Mesenchymal stem cell (in vitro differentiated cells and primary cell): ENCODE measurements around the gene DENND2D.

Experiments
- DNase-seq: peaks from one replicate; pipeline ENCODE4 v3.0.0-alpha.2; 2013
- H2AFZ ChIP-seq: one replicate; pipeline ENCODE4 v1.6.1; 2013; ENCODE audit warnings: low read depth, mild to moderate bottlenecking, control low read depth, inconsistent platforms, low read length, moderate library complexity
- H2AK5ac ChIP-seq: 2 replicates; pipeline ENCODE4 v1.6.1; 2013; ENCODE audit warnings: low read length, moderate library complexity, mild to moderate bottlenecking, inconsistent platforms; ENCODE audit not compliant: severe bottlenecking
- H2BK120ac ChIP-seq: one replicate; pipeline ENCODE4 v1.6.1; 2013; ENCODE audit warnings: low read depth, mild to moderate bottlenecking, inconsistent platforms, low read length, moderate library complexity
- H2BK12ac ChIP-seq, 2 experiments: one replicate each; pipeline ENCODE4 v1.6.1; 2013; ENCODE audit warnings: inconsistent platforms in 2 of 2, low read length in 2 of 2, mild to moderate bottlenecking in 2 of 2, moderate library complexity in 2 of 2, control low read depth in 1 of 2
- H2BK15ac ChIP-seq: one replicate; pipeline ENCODE4 v1.6.1; 2013; ENCODE audit warnings: mild to moderate bottlenecking, low read depth, inconsistent platforms; ENCODE audit not compliant: poor library complexity, severe bottlenecking
- H2BK5ac ChIP-seq: 2 replicates; pipeline ENCODE4 v1.6.1; 2013; ENCODE audit warnings: low read depth, mild to moderate bottlenecking, low read length, control low read depth, inconsistent platforms; ENCODE audit not compliant: poor library complexity, severe bottlenecking
- H3K14ac ChIP-seq, 2 experiments: one replicate each; pipeline ENCODE4 v1.6.1; 2013; ENCODE audit warnings: inconsistent platforms in 2 of 2, low read length in 2 of 2, control low read depth in 1 of 2, mild to moderate bottlenecking in 1 of 2, moderate library complexity in 1 of 2
- H3K18ac ChIP-seq, 2 experiments: one replicate each; pipeline ENCODE4 v1.6.1; 2013; ENCODE audit warnings: inconsistent platforms in 2 of 2, low read length in 2 of 2, control low read depth in 1 of 2, low read depth in 1 of 2, mild to moderate bottlenecking in 1 of 2
- H3K23ac ChIP-seq, 2 experiments: one replicate each; pipeline ENCODE4 v1.6.1; 2013; ENCODE audit warnings: inconsistent platforms in 2 of 2, low read length in 2 of 2, mild to moderate bottlenecking in 2 of 2, moderate library complexity in 2 of 2, control low read depth in 1 of 2
- H3K27ac ChIP-seq: 2 replicates; pipeline ENCODE4 v1.5.1; 2013; ENCODE audit warnings: mild to moderate bottlenecking, moderate library complexity, low read length, control low read depth, inconsistent platforms; ENCODE audit not compliant: poor library complexity, severe bottlenecking
- H3K27me3 ChIP-seq, 2 experiments: 2 replicates each; pipeline versions ENCODE4 v1.6.1 to v1.7.0; 2013; ENCODE audit warnings: low read length in 2 of 2, mild to moderate bottlenecking in 2 of 2, moderate library complexity in 2 of 2, control low read depth in 1 of 2, inconsistent platforms in 1 of 2; ENCODE audit not compliant: control insufficient read depth in 1 of 2, insufficient read depth in 1 of 2
- H3K36me3 ChIP-seq, 2 experiments: 2 replicates each; pipeline versions ENCODE4 v1.6.1 to v1.7.0; 2013; ENCODE audit warnings: low read length in 2 of 2, control low read depth in 1 of 2, inconsistent platforms in 1 of 2, low read depth in 1 of 2, mild to moderate bottlenecking in 1 of 2; ENCODE audit not compliant: insufficient read depth in 2 of 2, control insufficient read depth in 1 of 2
- H3K4ac ChIP-seq, 2 experiments: one replicate each; pipeline ENCODE4 v1.6.1; 2013; ENCODE audit warnings: inconsistent platforms in 2 of 2, low read length in 2 of 2, mild to moderate bottlenecking in 2 of 2, moderate library complexity in 2 of 2, control low read depth in 1 of 2, low read depth in 1 of 2
- H3K4me1 ChIP-seq: 2 replicates; pipeline ENCODE4 v1.6.1; 2013; ENCODE audit warnings: low read depth, low read length, control low read depth; ENCODE audit not compliant: control insufficient read depth, insufficient read depth
- H3K4me2 ChIP-seq: 2 replicates; pipeline ENCODE4 v1.6.1; 2013; ENCODE audit warnings: low read length, mild to moderate bottlenecking, inconsistent platforms; ENCODE audit not compliant: poor library complexity, severe bottlenecking
- H3K4me3 ChIP-seq, 2 experiments: 2 replicates each; pipeline versions ENCODE4 v1.5.1 to v1.7.0; 2013; ENCODE audit warnings: low read length in 2 of 2, mild to moderate bottlenecking in 2 of 2, control low read depth in 1 of 2, low read depth in 1 of 2; ENCODE audit not compliant: insufficient read depth in 1 of 2
- H3K79me1 ChIP-seq: replicated peaks from 2 replicates; pipeline ENCODE4 v1.6.1; 2013; ENCODE audit warnings: mild to moderate bottlenecking, control low read depth, low read length, inconsistent platforms; ENCODE audit not compliant: poor library complexity, severe bottlenecking
- H3K9ac ChIP-seq: 2 replicates; pipeline ENCODE4 v1.7.0; 2013; ENCODE audit warnings: mild to moderate bottlenecking, low read length, moderate library complexity
- H3K9me3 ChIP-seq: 2 replicates; pipeline ENCODE4 v1.7.0; 2013; ENCODE audit warnings: mild to moderate bottlenecking, low read length; ENCODE audit not compliant: control insufficient read depth
- H4K8ac ChIP-seq: one replicate; pipeline ENCODE4 v1.6.1; 2013; ENCODE audit warnings: inconsistent platforms, mild to moderate bottlenecking, low read length, moderate library complexity
- H4K91ac ChIP-seq: one replicate; pipeline ENCODE4 v1.6.1; 2013; ENCODE audit warnings: mild to moderate bottlenecking, low read length, inconsistent platforms
- WGBS: methylation state at CpG from one replicate; pipeline ENCODE4 v1.1.7; 2013; ENCODE audit warnings: mixed read lengths; 5-methylcytosine and 5-hydroxymethylcytosine counted together

Gene DENND2D

GRCh38 chr1:111193712-111194480 lies 6.5 kb downstream of the DENND2D start:
- peaks cover 3 to 17% of the 10 kb centered on the region in 2 experiments for H3K36me3 ChIP-seq
- H4K91ac ChIP-seq, result no peak overlapping the region
- H3K9me3 ChIP-seq, result no peaks in the 10 kb centered on the region
- H2BK5ac ChIP-seq, result no peak overlapping the region
- H2BK120ac ChIP-seq, result no peak overlapping the region
- DNase-seq, result no peak
- H3K27ac ChIP-seq, result no peak overlapping the region
- H3K23ac ChIP-seq, result no peak overlapping the region
- peak overlapping the region in 1 of 2 experiments; percentile 17 for H3K4me3 ChIP-seq
- no peak overlapping the region for H2AFZ ChIP-seq
- H2BK12ac ChIP-seq, result no peak overlapping the region
- H3K4ac ChIP-seq, result no peak overlapping the region
- peak overlapping the region; percentile 58 for H3K9ac ChIP-seq
- H3K14ac ChIP-seq, result no peak overlapping the region
- peaks cover 0 to 8% of the 10 kb centered on the region in 2 experiments for H3K27me3 ChIP-seq
- H2AK5ac ChIP-seq, result no peak overlapping the region
- no peak overlapping the region for H2BK15ac ChIP-seq
- no peak overlapping the region for H4K8ac ChIP-seq
- H3K4me1 ChIP-seq, result peaks cover 12% of the 10 kb centered on the region
- no peaks in the 10 kb centered on the region for H3K79me1 ChIP-seq
- no peak overlapping the region for H3K4me2 ChIP-seq
- no peak overlapping the region for H3K18ac ChIP-seq
- 85% methylated on average over 3 of the region's 3 CpGs for WGBS

- Histone ChIP-seq H3K27ac (peak overlapping the region; percentile 12), H2BK15ac (no peak overlapping the region), H2BK12ac (no peak overlapping the region), H4K8ac (peak overlapping the region; percentile 33), H3K9me3 (no peaks in the 10 kb centered on the region), H3K27me3 (peaks cover 0 to 8% of the 10 kb centered on the region in 2 experiments), H3K23ac (no peak overlapping the region), H3K79me1 (no peaks in the 10 kb centered on the region), H2AFZ (no peak overlapping the region), H3K4me1 (peaks cover 12% of the 10 kb centered on the region), H3K36me3 (peaks cover 10 to 27% of the 10 kb centered on the region in 2 experiments), H3K4ac (no peak overlapping the region), H2BK120ac (no peak overlapping the region), H3K4me2 (no peak overlapping the region), H2BK5ac (no peak overlapping the region), H3K14ac (no peak overlapping the region), H3K9ac (peak overlapping the region; percentile 58), H4K91ac (no peak overlapping the region), H3K18ac (peak overlapping the region in 1 of 2 experiments; percentile 30), H3K4me3 (peak overlapping the region in 1 of 2 experiments; percentile 17), H2AK5ac (no peak overlapping the region)
- 59% methylated on average over 10 of the region's 10 CpGs for WGBS
- DNase-seq, result peak; percentile 46
These were observed 7.6 kb downstream of the DENND2D start for GRCh38 chr1:111192658-111193519.

GRCh38 chr1:111192074-111192473 lies 8.4 kb downstream of the DENND2D start:
- Histone ChIP-seq H3K4me1 (peaks cover 12% of the 10 kb centered on the region), H3K14ac (peak overlapping the region in 1 of 2 experiments; percentile 93), H2AK5ac (no peak overlapping the region), H4K91ac (peak overlapping the region; percentile 8), H3K9ac (peak overlapping the region; percentile 88), H2BK12ac (peak overlapping the region in 1 of 2 experiments; percentile 57), H3K79me1 (no peaks in the 10 kb centered on the region), H2BK5ac (no peak overlapping the region), H2BK120ac (no peak overlapping the region), H3K36me3 (peaks cover 12 to 35% of the 10 kb centered on the region in 2 experiments), H3K27me3 (peaks cover 0 to 7% of the 10 kb centered on the region in 2 experiments), H3K9me3 (no peaks in the 10 kb centered on the region), H3K23ac (no peak overlapping the region), H3K4ac (no peak overlapping the region), H3K18ac (peak overlapping the region in 1 of 2 experiments; percentile 46), H2BK15ac (no peak overlapping the region), H3K4me2 (no peak overlapping the region), H3K4me3 (peak overlapping the region in 1 of 2 experiments; percentile 42), H4K8ac (no peak overlapping the region), H2AFZ (no peak overlapping the region), H3K27ac (peak overlapping the region; percentile 27)
- DNase-seq, result no peak
- WGBS, result 100% methylated on average over 4 of the region's 5 CpGs

- Histone ChIP-seq H2BK120ac (no peak overlapping the region), H3K9ac (peak overlapping the region; percentile 88), H3K4me3 (peak overlapping the region in 1 of 2 experiments; percentile 42), H2AK5ac (no peak overlapping the region), H3K36me3 (peaks cover 14 to 36% of the 10 kb centered on the region in 2 experiments), H3K4me1 (peaks cover 12% of the 10 kb centered on the region), H3K9me3 (no peaks in the 10 kb centered on the region), H4K8ac (no peak overlapping the region), H3K14ac (no peak overlapping the region), H2BK5ac (no peak overlapping the region), H3K79me1 (no peaks in the 10 kb centered on the region), H3K27ac (peak overlapping the region; percentile 43), H3K23ac (no peak overlapping the region), H3K27me3 (peaks cover 0 to 3% of the 10 kb centered on the region in 2 experiments), H2BK12ac (no peak overlapping the region), H3K4me2 (no peak overlapping the region), H2AFZ (no peak overlapping the region), H3K18ac (peak overlapping the region in 1 of 2 experiments; percentile 6), H3K4ac (no peak overlapping the region), H2BK15ac (no peak overlapping the region), H4K91ac (no peak overlapping the region)
- DNase-seq, result peak; percentile 34
- WGBS, result 60% methylated on average over 3 of the region's 3 CpGs
These were observed 8.9 kb downstream of the DENND2D start for GRCh38 chr1:111191496-111191895.
